HepG2 (cell line): ENCODE data around the gene EXOC3. TPM values are rescaled to one million over a fixed set of nuclear protein-coding genes. Genes with fewer than 3 reads are reported as not detected.

ENCODE experiments used
- BCL6 ChIP-seq: IDR thresholded peaks from 2 replicates; pipeline ENCODE4 v1.6.1; 2016; ENCODE audit warnings: missing genetic modification reagents, missing compliant biosample characterization
- DR1 ChIP-seq: sonication (generic); formaldehyde crosslinking; IDR thresholded peaks from 2 replicates; pipeline ENCODE4 v1.8.0; 2021; ENCODE audit warnings: mild to moderate bottlenecking, missing genetic modification reagents, inconsistent platforms
- GZF1 ChIP-seq: sonication (generic); formaldehyde crosslinking; IDR thresholded peaks from 2 replicates; pipeline ENCODE4 v1.5.1; 2020; ENCODE audit warnings: mild to moderate bottlenecking, missing genetic modification reagents
- HES4 ChIP-seq: sonication (generic); formaldehyde crosslinking; IDR thresholded peaks from 2 replicates; pipeline ENCODE4 v1.9.0; 2021; ENCODE audit warnings: mild to moderate bottlenecking, missing genetic modification reagents, borderline replicate concordance
- HMG20B ChIP-seq: conservative IDR thresholded peaks from 2 replicates; pipeline ENCODE4 v1.6.1; 2016; ENCODE audit warnings: missing genetic modification reagents, missing compliant biosample characterization
- HNF4G ChIP-seq, 2 experiments: sonication (generic) in 1 of 2; formaldehyde crosslinking in 1 of 2; IDR thresholded peaks; 2 replicates each; pipeline versions ENCODE4 v1.4.0 to v1.6.1; 2011 to 2020; ENCODE audit warnings: borderline replicate concordance in 2 of 2, low read depth in 2 of 2, mild to moderate bottlenecking in 2 of 2, low read length in 1 of 2, missing genetic modification reagents in 1 of 2, moderate library complexity in 1 of 2
- HNRNPH1 ChIP-seq: fragments of 200-400 bp; formaldehyde crosslinking; optimal IDR thresholded peaks from 2 replicates; pipeline ENCODE3; 2017; ENCODE audit warnings: mild to moderate bottlenecking, low read depth, low read length
- JDP2 ChIP-seq: sonication (generic); formaldehyde crosslinking; IDR thresholded peaks from 2 replicates; pipeline ENCODE4 v1.8.1; 2022; ENCODE audit warnings: missing genetic modification reagents, borderline replicate concordance
- KDM2A ChIP-seq: sonication (generic); formaldehyde crosslinking; IDR thresholded peaks from 2 replicates; pipeline ENCODE4 v1.4.0; 2020; ENCODE audit warnings: low read depth, missing genetic modification reagents, borderline replicate concordance
- MBD4 ChIP-seq: IDR thresholded peaks from 2 replicates; pipeline ENCODE4 v1.6.1; 2012; ENCODE audit warnings: low read length, inconsistent platforms, borderline replicate concordance
- NFYB ChIP-seq: sonication (generic); formaldehyde crosslinking; IDR thresholded peaks from 2 replicates; pipeline ENCODE4 v1.4.0; 2020; ENCODE audit warnings: missing genetic modification reagents
- NR2F1 ChIP-seq, 2 experiments: fragments of 450-650 bp in 1 of 2; formaldehyde crosslinking in 1 of 2; IDR thresholded peaks; 2 replicates each; pipeline versions ENCODE4 v1.5.0 to v1.6.1; 2016 to 2020; ENCODE audit warnings: mild to moderate bottlenecking in 1 of 2, missing compliant biosample characterization in 1 of 2, missing genetic modification reagents in 1 of 2, moderate library complexity in 1 of 2
- NR2F2 ChIP-seq: IDR thresholded peaks from 2 replicates; pipeline ENCODE4 v1.6.1; 2012; ENCODE audit warnings: low read depth, inconsistent platforms, borderline replicate concordance
- PATZ1 ChIP-seq: sonication (generic); formaldehyde crosslinking; IDR thresholded peaks from 2 replicates; pipeline ENCODE4 v1.4.0; 2020; ENCODE audit warnings: missing genetic modification reagents
- SAP130 ChIP-seq: IDR thresholded peaks from 2 replicates; pipeline ENCODE4 v1.6.1; 2016; ENCODE audit warnings: low read depth
- SIN3B ChIP-seq: fragments of 150-350 bp; IDR thresholded peaks from 2 replicates; pipeline ENCODE4 v1.6.1; 2014; ENCODE audit warnings: low read length
- TP53 ChIP-seq: sonication (generic); formaldehyde crosslinking; conservative IDR thresholded peaks from 2 replicates; pipeline ENCODE4 v1.4.0; 2020; ENCODE audit warnings: missing genetic modification reagents
- ZBTB21 ChIP-seq: sonication (generic); formaldehyde crosslinking; IDR thresholded peaks from 2 replicates; pipeline ENCODE4 v1.4.0; 2020; ENCODE audit warnings: missing genetic modification reagents
- ZC3H13 ChIP-seq: sonication (generic); formaldehyde crosslinking; IDR thresholded peaks from 2 replicates; pipeline ENCODE4 v1.8.1; 2023; ENCODE audit warnings: mild to moderate bottlenecking, missing genetic modification reagents, moderate library complexity
- ZNF124 ChIP-seq: sonication (generic); formaldehyde crosslinking; IDR thresholded peaks from 2 replicates; pipeline ENCODE4 v1.4.0; 2020; ENCODE audit warnings: missing genetic modification reagents
- ZNF136 ChIP-seq: sonication (generic); formaldehyde crosslinking; IDR thresholded peaks from 2 replicates; pipeline ENCODE4 v1.8.1; 2022; ENCODE audit warnings: low read depth, mild to moderate bottlenecking, moderate library complexity, missing genetic modification reagents
- ZNF335 ChIP-seq: sonication (generic); formaldehyde crosslinking; IDR thresholded peaks from 2 replicates; pipeline ENCODE4 v1.4.0; 2020; ENCODE audit warnings: missing genetic modification reagents
- ZNF616 ChIP-seq: sonication (generic); formaldehyde crosslinking; IDR thresholded peaks from 2 replicates; pipeline ENCODE4 v1.5.0; 2020; ENCODE audit warnings: low read depth, mild to moderate bottlenecking, missing genetic modification reagents
- ZNF709 ChIP-seq: sonication (generic); formaldehyde crosslinking; IDR thresholded peaks from 2 replicates; pipeline ENCODE4 v1.5.0; 2020; ENCODE audit warnings: mild to moderate bottlenecking, missing genetic modification reagents
- ZNF747 ChIP-seq: sonication (generic); formaldehyde crosslinking; IDR thresholded peaks from 2 replicates; pipeline ENCODE4 v1.8.1; 2023; ENCODE audit warnings: missing genetic modification reagents, mild to moderate bottlenecking, borderline replicate concordance
- ZNF781 ChIP-seq: sonication (generic); formaldehyde crosslinking; IDR thresholded peaks from 2 replicates; pipeline ENCODE4 v1.5.1; 2020; ENCODE audit warnings: borderline replicate concordance, mild to moderate bottlenecking, missing genetic modification reagents; ENCODE audit errors: not compliant biosample characterization
- polyA plus RNA-seq, 8 experiments: library from polyadenylated mRNA; depleted of rRNA in 3 of 8; stranded (reverse) in 7 of 8; unstranded in 1 of 8; fragments of >200 nt; fragmentation: Illumina TruSeq in 4 of 8; extraction: Trizol in 4 of 8; gene quantifications; 2 replicates each; pipeline versions ENCODE4 v1.2.1 to v1.2.3, GENCODE V29; 2011 to 2016; ENCODE audit warnings: low read depth in 4 of 8, missing spikeins in 1 of 8, mixed read lengths in 1 of 8; ENCODE audit not compliant: insufficient read depth in 1 of 8
- total RNA-seq, 5 experiments: library from RNA; depleted of rRNA; stranded (reverse); fragments of >200 nt; fragmentation: Illumina TruSeq; extraction: Trizol; gene quantifications; 2 replicates each; pipeline ENCODE4 v1.2.3, GENCODE V29; 2016; ENCODE audit warnings: low read depth in 1 of 5
- TF ChIP-seq, protein P1 (sequence below): sonication (generic); formaldehyde crosslinking; IDR thresholded peaks from 2 replicates; pipeline ENCODE4 v1.9.0; 2021; ENCODE audit warnings: missing genetic modification reagents, borderline replicate concordance

The EXOC3 gene
- total and polyA plus RNA-seq, 2 of the 13 experiments (the other 11 are each of a cell fraction or from before 2014, with no cell fraction given), result 9.2 to 20.5 TPM

GRCh38 chr5:472656-473550, 29.9 kb downstream of the EXOC3 start (continued):
- TF ChIP-seq KDM2A (CRISPR knock-in tag) (peak; percentile 68; the same call in 1 of the 2 replicates), MBD4 (no peak), SIN3B (no peak), NR2F2 (no peak), HMG20B (CRISPR knock-in tag) (no peak), ZNF616 (CRISPR knock-in tag) (peak; percentile 97), DR1 (CRISPR knock-in tag) (peak; percentile 78), ZC3H13 (CRISPR knock-in tag) (peak; percentile 51), SAP130 (CRISPR knock-in tag) (peak; percentile 63; the same call in 1 of the 2 replicates), ZNF781 (CRISPR knock-in tag) (no peak), ZNF124 (CRISPR knock-in tag) (no peak), JDP2 (peak; percentile 90; the same call in 1 of the 2 replicates), HNF4G (IDR thresholded peaks at IDR 0.05; ENCODE audit: borderline replicate concordance, low read depth, low read length) (no peak), HNF4G (CRISPR knock-in tag; IDR thresholded peaks at IDR 0.05; ENCODE audit: borderline replicate concordance, low read depth) (no peak), NFYB (no peak), ZNF136 (CRISPR knock-in tag) (no peak), ZNF747 (peak; percentile 85), ZNF335 (CRISPR knock-in tag) (no peak), ZNF709 (CRISPR knock-in tag) (peak; percentile 98), PATZ1 (CRISPR knock-in tag) (0 out of 2 replicates have a peak, but pooled peaks have one; percentile 26), GZF1 (CRISPR knock-in tag) (no peak), BCL6 (CRISPR knock-in tag) (no peak; the same call in 1 of the 2 replicates), TP53 (no peak), HNRNPH1 (no peak), NR2F1 (CRISPR knock-in tag; IDR thresholded peaks at IDR 0.05) (no peak), ZBTB21 (CRISPR knock-in tag) (no peak), HES4 (CRISPR knock-in tag) (peak; percentile 99)
- TF ChIP-seq, protein P1, sequence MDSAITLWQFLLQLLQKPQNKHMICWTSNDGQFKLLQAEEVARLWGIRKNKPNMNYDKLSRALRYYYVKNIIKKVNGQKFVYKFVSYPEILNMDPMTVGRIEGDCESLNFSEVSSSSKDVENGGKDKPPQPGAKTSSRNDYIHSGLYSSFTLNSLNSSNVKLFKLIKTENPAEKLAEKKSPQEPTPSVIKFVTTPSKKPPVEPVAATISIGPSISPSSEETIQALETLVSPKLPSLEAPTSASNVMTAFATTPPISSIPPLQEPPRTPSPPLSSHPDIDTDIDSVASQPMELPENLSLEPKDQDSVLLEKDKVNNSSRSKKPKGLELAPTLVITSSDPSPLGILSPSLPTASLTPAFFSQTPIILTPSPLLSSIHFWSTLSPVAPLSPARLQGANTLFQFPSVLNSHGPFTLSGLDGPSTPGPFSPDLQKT (CRISPR knock-in tag), result peak; percentile 32; the same call in 1 of the 2 replicates
